Transverse colon (tissue), 3 donors: ENCODE results near the gene ERC2.

ENCODE experiments used
- CTCF ChIP-seq, 5 experiments: fragments of 200-600 bp in 3 of 5; fragments of 450-650 bp in 2 of 5; sonication (generic) in 3 of 5; IDR thresholded peaks; 1 replicate in 2 of 5; 2 replicates in 3 of 5; pipeline ENCODE4 v1.5.1; 2016 to 2017; ENCODE audit warnings: antibody characterized with exemption in 5 of 5, inconsistent platforms in 3 of 5, mild to moderate bottlenecking in 2 of 5, moderate library complexity in 1 of 5
- EP300 ChIP-seq: sonication (generic); formaldehyde crosslinking; IDR thresholded peaks from one replicate; pipeline ENCODE4 v1.6.1; 2017; ENCODE audit warnings: antibody characterized with exemption, low read depth
- POLR2A ChIP-seq: fragments of 450-650 bp; IDR thresholded peaks from one replicate; pipeline ENCODE4 v1.6.1; 2016; ENCODE audit warnings: antibody characterized with exemption, mild to moderate bottlenecking, moderate library complexity

GRCh38 chr3:56219894-56220805, 248.1 kb downstream of the ERC2 start:
- TF ChIP-seq POLR2A (no peak), CTCF (IDR thresholded peaks at IDR 0.05) (no peak), EP300 (no peak)
